ENCODE measurements around the gene CDH13.

Gene CDH13

GRCh38 chr16:83802554-83803205, 1175.9 kb downstream of the CDH13 start:
- no peak for DNase-seq (ENCODE audit: low read depth in 2 of 2)

GRCh38 chr16:83803811-83804210, 1177.0 kb downstream of the CDH13 start:
- no peak for DNase-seq (ENCODE audit: low read depth in 2 of 2)

- no peak for DNase-seq (ENCODE audit: low read depth in 2 of 2)
Measured at GRCh38 chr16:83804366-83804765, 1177.6 kb downstream of the CDH13 start.

GRCh38 chr16:83806036-83806435, 1179.3 kb downstream of the CDH13 start:
- DNase-seq (ENCODE audit: low read depth in 2 of 2) = no peak

- no peak for DNase-seq (ENCODE audit: low read depth in 2 of 2)
Measured at GRCh38 chr16:83806731-83807130, 1180.0 kb downstream of the CDH13 start.

GRCh38 chr16:83807327-83807709, 1180.5 kb downstream of the CDH13 start:
- DNase-seq (ENCODE audit: low read depth in 2 of 2) = no peak

- DNase-seq (ENCODE audit: low read depth in 2 of 2) = peak; percentile 90 to 93
Measured at GRCh38 chr16:83807710-83808572, 1181.2 kb downstream of the CDH13 start, which contains the start of gene HSBP1. TSS of gene HSBP1 (plus strand) at chr16:83807978. CDS start at chr16:83808077, 99 bp downstream.

- no peak for DNase-seq (ENCODE audit: low read depth in 2 of 2)
Measured at GRCh38 chr16:83808573-83809014, 1181.8 kb downstream of the CDH13 start.

- DNase-seq (ENCODE audit: low read depth in 2 of 2) = no peak
Measured at GRCh38 chr16:83809092-83809491, 1182.3 kb downstream of the CDH13 start.

GRCh38 chr16:83810901-83811300, 1184.1 kb downstream of the CDH13 start:
- no peak for DNase-seq (ENCODE audit: low read depth in 2 of 2)

GRCh38 chr16:83813823-83814658, 1187.3 kb downstream of the CDH13 start:
- DNase-seq (ENCODE audit: low read depth in 2 of 2) = no peak

GRCh38 chr16:83814659-83814985, 1187.9 kb downstream of the CDH13 start:
- DNase-seq (ENCODE audit: low read depth in 2 of 2) = no peak

GRCh38 chr16:83817022-83817421, 1190.3 kb downstream of the CDH13 start:
- no peak for DNase-seq (ENCODE audit: low read depth in 2 of 2)

- DNase-seq (ENCODE audit: low read depth in 2 of 2) = no peak
Measured at GRCh38 chr16:83818276-83818675, 1191.5 kb downstream of the CDH13 start.

GRCh38 chr16:83819361-83819760, 1192.6 kb downstream of the CDH13 start:
- no peak for DNase-seq (ENCODE audit: low read depth in 2 of 2)

GRCh38 chr16:83826146-83826913, 1199.6 kb downstream of the CDH13 start:
- peak; percentile 54 to 78 for DNase-seq (ENCODE audit: low read depth in 2 of 2)

- no peak for DNase-seq (ENCODE audit: low read depth in 2 of 2)
Measured at GRCh38 chr16:83830091-83830768, 1203.5 kb downstream of the CDH13 start.

- DNase-seq (ENCODE audit: low read depth in 2 of 2) = no peak
Measured at GRCh38 chr16:83830769-83831455, 1204.1 kb downstream of the CDH13 start.

GRCh38 chr16:83831456-83831987, 1204.8 kb downstream of the CDH13 start:
- DNase-seq (ENCODE audit: low read depth in 2 of 2) = no peak

GRCh38 chr16:83833921-83834320, 1207.2 kb downstream of the CDH13 start:
- DNase-seq (ENCODE audit: low read depth in 2 of 2) = no peak
